ENCODE data around the gene CTBP2. TPM values are rescaled to one million over a fixed set of nuclear protein-coding genes. Genes with fewer than 3 reads are reported as not detected.

CTBP2 gene
- total and polyA plus RNA-seq, 2 of the 13 experiments (the other 11 are each of a cell fraction or from before 2014, with no cell fraction given), result 0.08 TPM; not detected in 1

DNA sequence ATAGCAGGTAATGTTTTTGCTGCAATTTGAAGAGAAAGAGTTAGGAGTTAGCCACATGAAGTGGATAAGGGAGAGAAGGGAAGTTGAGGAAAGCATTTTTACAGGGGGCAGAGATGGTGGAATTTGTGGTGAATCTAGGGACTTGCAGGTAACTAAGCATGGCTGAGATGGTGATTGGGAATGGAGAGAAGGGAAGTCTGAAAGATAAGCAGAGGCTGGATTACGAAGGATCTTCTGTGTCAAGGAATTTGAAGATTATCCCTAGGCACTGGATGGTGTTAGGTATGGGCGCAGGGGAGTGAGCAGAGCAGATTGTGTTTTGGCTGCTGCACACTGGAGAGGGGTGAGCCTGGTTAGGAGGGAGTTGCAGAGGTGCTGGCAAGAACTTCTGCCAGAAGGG lies 193.1 kb downstream of the CTBP2 start:
- intact Hi-C loops (cut with micrococcal nuclease; ENCODE audit: unreplicated experiment) (no loop called here), in situ Hi-C loops (cut with HindIII; ENCODE audit: extremely low pct_ligation_motif_present, low pct_unique_long_range_greater_than_20kb) (no loop called here)
- ChIA-PET CTCF (ENCODE audit: low intra/inter-chr PET ratio, low total read pairs) (no interaction called here), POLR2A (no interaction called here)
- no peaks in the 10 kb centered on the region for H3K27me3 ChIP-seq (ENCODE audit: control insufficient read depth in 1 of 2, insufficient read depth in 2 of 2, low read length in 2 of 2)
- BruUV-seq (replicated peaks), result no TSS peak
- no peak overlapping the region for H3K4me2 ChIP-seq (ENCODE audit: low read depth, low read length)
- H3K4me3 ChIP-seq (replicated peaks in 1 of 3; ENCODE audit: insufficient read depth in 1 of 3, low read depth in 2 of 3, low read length in 3 of 3), result no peak overlapping the region
- H3K9me3 ChIP-seq (ENCODE audit: low read length), result no peaks in the 10 kb centered on the region
- no peak for TF ChIP-seq UBTF (CRISPR knock-in tag; IDR thresholded peaks at IDR 0.05)
- no peak for TF ChIP-seq NR3C1 (CRISPR knock-in tag; IDR thresholded peaks at IDR 0.05)
- TF ChIP-seq ZNF782 (CRISPR knock-in tag; IDR thresholded peaks at IDR 0.05; ENCODE audit: borderline replicate concordance), result no peak
- TF ChIP-seq FOXK1 (CRISPR knock-in tag; IDR thresholded peaks at IDR 0.05; ENCODE audit: borderline replicate concordance, low read depth), result no peak
- TF ChIP-seq ZNF816 (CRISPR knock-in tag; IDR thresholded peaks at IDR 0.05; ENCODE audit: borderline replicate concordance), result no peak
- TF ChIP-seq RXRA (CRISPR knock-in tag; IDR thresholded peaks at IDR 0.05), result no peak
- no peak for TF ChIP-seq SIX4 (CRISPR knock-in tag; IDR thresholded peaks at IDR 0.05)
- TF ChIP-seq ZNF607 (CRISPR knock-in tag; IDR thresholded peaks at IDR 0.05; ENCODE audit: borderline replicate concordance), result no peak
- TF ChIP-seq ARNT2 (CRISPR knock-in tag; IDR thresholded peaks at IDR 0.05; ENCODE audit: low read depth), result no peak
- TF ChIP-seq, protein P1, sequence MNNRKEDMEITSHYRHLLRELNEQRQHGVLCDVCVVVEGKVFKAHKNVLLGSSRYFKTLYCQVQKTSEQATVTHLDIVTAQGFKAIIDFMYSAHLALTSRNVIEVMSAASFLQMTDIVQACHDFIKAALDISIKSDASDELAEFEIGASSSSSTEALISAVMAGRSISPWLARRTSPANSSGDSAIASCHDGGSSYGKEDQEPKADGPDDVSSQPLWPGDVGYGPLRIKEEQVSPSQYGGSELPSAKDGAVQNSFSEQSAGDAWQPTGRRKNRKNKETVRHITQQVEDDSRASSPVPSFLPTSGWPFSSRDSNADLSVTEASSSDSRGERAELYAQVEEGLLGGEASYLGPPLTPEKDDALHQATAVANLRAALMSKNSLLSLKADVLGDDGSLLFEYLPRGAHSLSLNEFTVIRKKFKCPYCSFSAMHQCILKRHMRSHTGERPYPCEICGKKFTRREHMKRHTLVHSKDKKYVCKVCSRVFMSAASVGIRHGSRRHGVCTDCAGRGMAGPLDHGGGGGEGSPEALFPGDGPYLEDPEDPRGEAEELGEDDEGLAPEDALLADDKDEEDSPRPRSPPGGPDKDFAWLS (CRISPR knock-in tag; IDR thresholded peaks at IDR 0.05; ENCODE audit: borderline replicate concordance), result no peak
- TF ChIP-seq RAD21 (CRISPR knock-in tag; IDR thresholded peaks at IDR 0.05), result no peak
- TF ChIP-seq ATF1 (CRISPR knock-in tag; IDR thresholded peaks at IDR 0.05), result no peak
- ATAC-seq, result no peak
- H4K20me1 ChIP-seq (ENCODE audit: insufficient read depth, low read length), result peaks cover 5% of the 10 kb centered on the region; the same call in 1 of the 2 replicates
- WGBS (ENCODE audit: low lambda C conversion rate), result 100% methylated on average over 2 of the region's 2 CpGs
- no peaks in the 10 kb centered on the region for H3K4me1 ChIP-seq (ENCODE audit: insufficient read depth, low read length)
- H2AFZ ChIP-seq (ENCODE audit: low read length), result no peak overlapping the region
- FAIRE-seq, result no peak
- H3K36me3 ChIP-seq (replicated peaks in 1 of 2; ENCODE audit: control insufficient read depth in 1 of 2, insufficient read depth in 2 of 2, low read length in 2 of 2), result peaks cover 20 to 43% of the 10 kb centered on the region in 2 experiments
- no peak for DNase-seq (ENCODE audit: low spot score)
- H3K79me2 ChIP-seq (ENCODE audit: insufficient read depth, low read length), result peaks cover 16% of the 10 kb centered on the region
- H3K27ac ChIP-seq (ENCODE audit: extremely low read length, insufficient read depth, low read length), result no peak overlapping the region
- H3K9ac ChIP-seq (ENCODE audit: insufficient read depth, low read depth, low read length), result no peak overlapping the region

Data from HepG2 (cell line).